ENCODE measurements around the gene CEP41.

DNA sequence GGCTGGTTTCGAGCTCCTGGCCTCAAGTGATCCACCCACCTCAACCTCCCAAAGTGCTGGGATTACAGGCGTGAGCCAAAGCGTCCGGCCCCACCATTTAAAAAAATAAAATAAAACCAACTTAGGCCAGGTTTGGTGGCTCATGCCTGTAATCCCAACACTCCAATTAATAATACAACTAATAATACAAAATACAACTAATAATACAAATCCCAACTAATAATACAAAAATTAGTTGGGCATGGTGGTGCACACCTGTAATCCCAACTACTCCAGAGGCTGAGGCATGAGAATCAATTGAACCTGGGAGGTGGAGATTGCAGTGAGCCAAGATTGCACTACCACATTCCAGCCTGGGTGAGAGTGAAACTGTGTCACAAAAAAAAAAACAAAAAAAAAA is 27.6 kb downstream of the CEP41 start:
- TF ChIP-seq, protein P1, sequence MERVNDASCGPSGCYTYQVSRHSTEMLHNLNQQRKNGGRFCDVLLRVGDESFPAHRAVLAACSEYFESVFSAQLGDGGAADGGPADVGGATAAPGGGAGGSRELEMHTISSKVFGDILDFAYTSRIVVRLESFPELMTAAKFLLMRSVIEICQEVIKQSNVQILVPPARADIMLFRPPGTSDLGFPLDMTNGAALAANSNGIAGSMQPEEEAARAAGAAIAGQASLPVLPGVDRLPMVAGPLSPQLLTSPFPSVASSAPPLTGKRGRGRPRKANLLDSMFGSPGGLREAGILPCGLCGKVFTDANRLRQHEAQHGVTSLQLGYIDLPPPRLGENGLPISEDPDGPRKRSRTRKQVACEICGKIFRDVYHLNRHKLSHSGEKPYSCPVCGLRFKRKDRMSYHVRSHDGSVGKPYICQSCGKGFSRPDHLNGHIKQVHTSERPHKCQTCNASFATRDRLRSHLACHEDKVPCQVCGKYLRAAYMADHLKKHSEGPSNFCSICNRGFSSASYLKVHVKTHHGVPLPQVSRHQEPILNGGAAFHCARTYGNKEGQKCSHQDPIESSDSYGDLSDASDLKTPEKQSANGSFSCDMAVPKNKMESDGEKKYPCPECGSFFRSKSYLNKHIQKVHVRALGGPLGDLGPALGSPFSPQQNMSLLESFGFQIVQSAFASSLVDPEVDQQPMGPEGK (CRISPR knock-in tag; IDR thresholded peaks at IDR 0.05; ENCODE audit: borderline replicate concordance) = no peak
- no peak for TF ChIP-seq OSR1 (CRISPR knock-in tag; IDR thresholded peaks at IDR 0.05)

All from SK-N-SH treated with all-trans-retinoic acid at 6 μM for 48 hours (cell line).